Stimulated activated CD8-positive, alpha-beta memory T cell treated with anti-CD3 and anti-CD28 coated beads, Interleukin-12 subunit alpha, Interleukin-12 subunit beta, amount 100 ng/mL, for 1 hour (primary cell): Measurements from ENCODE around the gene SMOC2.

Experiments used
- DNase-seq: peaks from one replicate; pipeline ENCODE4 v3.0.0-alpha.2; 2020; ENCODE audit warnings: low read depth

SMOC2 gene

GRCh38 chr6:168493976-168494375, 53.0 kb downstream of the SMOC2 start:
- DNase-seq = no peak

- no peak for DNase-seq
These were observed 53.7 kb downstream of the SMOC2 start for GRCh38 chr6:168494726-168495125.

GRCh38 chr6:168495133-168495532, 54.1 kb downstream of the SMOC2 start:
- no peak for DNase-seq

GRCh38 chr6:168495636-168496035, 54.7 kb downstream of the SMOC2 start:
- no peak for DNase-seq

GRCh38 chr6:168496139-168496996, 55.4 kb downstream of the SMOC2 start:
- no peak for DNase-seq

GRCh38 chr6:168496997-168497331, 56.0 kb downstream of the SMOC2 start:
- no peak for DNase-seq

GRCh38 chr6:168497381-168497780, 56.4 kb downstream of the SMOC2 start:
- no peak for DNase-seq

- no peak for DNase-seq
These were observed 57.3 kb downstream of the SMOC2 start for GRCh38 chr6:168498161-168498843.

GRCh38 chr6:168499045-168499650, 58.2 kb downstream of the SMOC2 start:
- no peak for DNase-seq

- DNase-seq = no peak
These were observed 59.5 kb downstream of the SMOC2 start for GRCh38 chr6:168500519-168500918.

- no peak for DNase-seq
These were observed 60.6 kb downstream of the SMOC2 start for GRCh38 chr6:168501561-168501960.

- no peak for DNase-seq
These were observed 63.4 kb downstream of the SMOC2 start for GRCh38 chr6:168504366-168504765.

GRCh38 chr6:168506460-168506859, 65.5 kb downstream of the SMOC2 start:
- no peak for DNase-seq

- no peak for DNase-seq
These were observed 66.3 kb downstream of the SMOC2 start for GRCh38 chr6:168507297-168507696.

GRCh38 chr6:168507730-168508129, 66.7 kb downstream of the SMOC2 start:
- DNase-seq = no peak

- no peak for DNase-seq
These were observed 67.9 kb downstream of the SMOC2 start for GRCh38 chr6:168508903-168509302.

GRCh38 chr6:168513766-168514165, 72.8 kb downstream of the SMOC2 start:
- DNase-seq = no peak

GRCh38 chr6:168514216-168514615, 73.2 kb downstream of the SMOC2 start:
- DNase-seq = no peak

GRCh38 chr6:168515376-168515775, 74.4 kb downstream of the SMOC2 start:
- no peak for DNase-seq

- DNase-seq = no peak
These were observed 76.2 kb downstream of the SMOC2 start for GRCh38 chr6:168516944-168517741.

GRCh38 chr6:168517742-168518347, 76.9 kb downstream of the SMOC2 start:
- no peak for DNase-seq

- DNase-seq = no peak
These were observed 77.4 kb downstream of the SMOC2 start for GRCh38 chr6:168518348-168518745.
